IPS-18c (cell line): ENCODE results near the gene MVB12A.

Experiments
- H3K4me3 ChIP-seq: 2 replicates; pipeline ENCODE4 v1.7.0; 2013; ENCODE audit warnings: low read depth, mild to moderate bottlenecking, low read length, moderate library complexity; ENCODE audit not compliant: insufficient read depth
- H3K9me3 ChIP-seq: one replicate; pipeline ENCODE4 v1.6.1; 2013; ENCODE audit warnings: mild to moderate bottlenecking, low read length, moderate library complexity; ENCODE audit not compliant: control insufficient read depth, insufficient read depth

MVB12A gene

DNA sequence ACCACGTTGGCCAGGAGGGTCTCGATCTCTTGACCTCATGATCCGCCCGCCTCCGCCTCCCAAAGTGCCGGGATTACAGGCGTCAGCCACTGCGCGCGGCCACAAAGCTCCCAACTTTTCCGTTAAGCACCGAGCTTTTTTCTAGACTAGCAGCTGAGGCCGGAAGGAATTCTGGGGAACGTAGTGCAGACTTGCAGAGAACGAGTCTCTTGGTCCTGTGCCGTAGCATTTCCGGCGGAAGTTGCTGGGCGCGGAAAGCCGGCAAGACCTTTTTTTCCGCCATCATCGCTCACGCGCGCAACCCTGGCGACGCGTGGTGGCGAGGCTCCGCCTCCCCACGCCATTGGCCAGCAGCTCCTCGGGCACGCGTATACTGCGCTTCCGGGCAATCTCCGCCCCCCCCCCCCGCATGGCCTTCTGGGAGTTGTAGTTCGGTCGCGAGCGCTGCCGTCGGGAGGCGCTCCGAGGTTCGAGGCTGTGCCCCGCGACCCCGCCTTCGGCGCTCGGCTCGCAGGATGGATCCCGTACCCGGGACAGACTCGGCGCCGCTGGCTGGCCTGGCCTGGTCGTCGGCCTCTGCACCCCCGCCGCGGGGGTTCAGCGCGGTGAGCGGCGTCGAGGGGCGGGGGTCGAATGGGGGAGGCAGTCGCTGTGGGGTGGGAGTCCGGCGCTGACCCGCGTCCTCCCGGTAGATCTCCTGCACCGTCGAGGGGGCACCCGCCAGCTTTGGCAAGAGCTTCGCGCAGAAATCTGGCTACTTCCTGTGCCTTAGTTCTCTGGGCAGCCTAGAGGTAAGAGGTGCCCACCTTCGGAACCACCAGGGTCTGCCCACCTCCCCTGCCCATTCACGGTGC lies at the start of gene MVB12A:
MVB12A (plus strand) TSS at position 427 of the 854 bp plus-strand sequence; CDS start at position 516, 89 bp downstream.
- H3K9me3 ChIP-seq, result no peaks in the 10 kb centered on the region
- H3K4me3 ChIP-seq, result peak within 1 kb of the TSS; percentile 70

DNA sequence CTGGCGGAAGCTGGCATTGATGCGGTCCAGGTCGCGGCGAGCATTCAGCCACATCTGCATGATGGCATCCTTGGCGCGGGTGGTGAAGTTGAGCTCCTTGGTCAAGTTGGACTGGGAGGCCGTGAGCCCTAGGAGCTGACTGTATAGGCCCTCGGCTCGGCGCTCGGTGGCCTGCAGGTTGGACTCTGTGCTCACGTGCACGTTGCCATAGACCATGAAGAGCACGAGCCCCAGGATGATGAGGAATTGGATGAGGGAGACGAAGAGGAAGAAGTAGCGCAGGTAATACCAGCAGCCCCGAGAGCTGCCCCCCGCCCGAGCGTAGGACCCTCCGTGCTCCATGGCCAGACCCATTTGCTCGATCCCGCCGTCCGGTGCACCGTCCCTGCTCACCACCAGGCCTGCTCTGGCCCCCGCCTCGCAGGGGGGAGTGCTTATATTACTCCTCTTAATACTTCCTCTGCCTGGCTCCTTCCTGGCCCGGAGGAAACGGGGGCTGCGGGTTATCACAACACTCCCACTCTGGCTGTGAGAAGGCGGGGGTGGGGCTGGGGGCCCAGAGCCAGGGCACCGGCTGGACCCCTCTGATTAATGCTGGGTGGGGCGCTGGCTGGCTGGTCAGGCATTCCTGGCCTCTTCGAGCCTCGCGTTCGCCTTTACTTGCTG lies 42.8 kb upstream of the MVB12A start, which contains the start of gene PLVAP:
PLVAP (minus strand) TSS at position 408 of the 666 bp plus-strand sequence; CDS start at position 354, 54 bp downstream.
- no peaks in the 10 kb centered on the region for H3K9me3 ChIP-seq

DNA sequence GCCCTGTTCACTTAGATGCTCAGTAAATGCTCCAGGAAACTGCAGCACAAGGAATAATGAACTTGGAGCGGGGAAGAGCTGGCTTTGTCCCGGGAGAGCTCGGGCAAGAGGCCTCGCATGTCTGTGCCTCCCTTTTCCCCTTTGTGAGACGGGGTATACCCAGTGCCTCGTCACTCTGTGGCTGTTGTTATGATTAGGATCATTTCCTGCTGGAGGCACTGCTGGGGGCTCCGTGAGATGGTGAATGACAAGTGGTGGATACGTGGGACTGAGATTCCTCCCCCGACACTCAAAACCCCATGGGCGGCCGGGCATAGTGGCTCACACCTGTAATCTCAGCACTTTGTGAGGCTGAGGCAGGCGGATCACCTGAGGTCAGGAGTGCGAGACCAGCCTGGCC lies 41.6 kb upstream of the MVB12A start:
- H3K4me3 ChIP-seq, result no peak overlapping the region
- H3K9me3 ChIP-seq, result no peaks in the 10 kb centered on the region

More for the DNA sequence above, 42.8 kb upstream of the MVB12A start, which contains the start of gene PLVAP:
- no peak within 1 kb of the TSS for H3K4me3 ChIP-seq

DNA sequence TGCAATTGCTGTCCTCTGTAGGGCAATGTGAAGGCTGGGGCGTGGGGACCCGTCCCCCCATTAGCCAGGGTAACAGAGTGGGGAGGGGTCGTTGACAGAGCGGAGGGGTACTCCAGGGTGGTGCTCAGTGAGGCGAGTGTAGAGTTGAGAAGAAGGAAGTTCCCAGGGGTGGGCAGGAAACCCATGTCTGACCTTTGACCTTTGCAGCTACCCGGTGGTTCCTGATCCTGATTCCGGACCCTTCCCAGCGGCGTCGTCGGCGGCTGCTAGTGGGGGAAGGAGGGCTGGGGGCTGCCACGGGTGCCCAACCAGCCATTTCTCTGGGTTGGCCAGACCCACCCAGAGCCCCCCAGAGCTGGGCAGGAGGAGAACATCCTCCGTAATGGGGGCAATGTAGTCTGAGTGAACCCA lies 40.6 kb upstream of the MVB12A start:
- Histone ChIP-seq H3K9me3 (no peaks in the 10 kb centered on the region), H3K4me3 (no peak overlapping the region; the same call in 1 of the 2 replicates)

DNA sequence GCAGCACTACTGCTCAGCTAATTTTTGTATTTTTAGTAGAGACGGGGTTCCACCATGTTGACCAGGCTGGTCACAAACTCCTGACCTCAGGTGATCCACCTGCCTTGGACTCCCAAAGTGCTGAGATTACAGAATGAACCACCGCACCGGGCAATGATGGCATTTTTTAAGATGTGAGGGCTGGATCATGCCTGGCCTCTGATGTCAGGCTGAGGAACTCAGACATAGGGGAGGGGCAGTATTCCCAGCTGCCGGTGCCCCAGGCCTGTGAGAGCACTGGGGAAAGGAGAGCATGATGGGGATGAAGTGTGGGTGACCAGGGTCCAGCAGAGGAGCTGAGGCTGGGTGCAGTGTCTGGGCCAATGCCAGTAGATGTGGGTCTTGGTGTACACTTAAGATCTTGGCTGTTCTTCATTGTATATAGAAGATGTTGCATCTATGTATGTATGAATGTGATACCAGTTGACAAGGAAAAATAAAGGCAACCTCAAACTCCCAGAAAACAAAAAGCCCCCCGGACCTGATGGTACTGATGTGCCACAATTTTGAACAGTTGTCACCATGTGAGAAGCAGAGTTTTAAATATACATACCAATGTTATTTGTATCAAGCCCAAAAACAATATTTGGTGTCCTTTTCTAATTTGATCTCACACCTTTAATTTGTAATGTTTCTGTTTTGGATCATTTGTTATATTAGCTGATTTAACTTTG lies 39.3 kb upstream of the MVB12A start:
- no peak overlapping the region for H3K4me3 ChIP-seq
- H3K9me3 ChIP-seq, result no peaks in the 10 kb centered on the region

DNA sequence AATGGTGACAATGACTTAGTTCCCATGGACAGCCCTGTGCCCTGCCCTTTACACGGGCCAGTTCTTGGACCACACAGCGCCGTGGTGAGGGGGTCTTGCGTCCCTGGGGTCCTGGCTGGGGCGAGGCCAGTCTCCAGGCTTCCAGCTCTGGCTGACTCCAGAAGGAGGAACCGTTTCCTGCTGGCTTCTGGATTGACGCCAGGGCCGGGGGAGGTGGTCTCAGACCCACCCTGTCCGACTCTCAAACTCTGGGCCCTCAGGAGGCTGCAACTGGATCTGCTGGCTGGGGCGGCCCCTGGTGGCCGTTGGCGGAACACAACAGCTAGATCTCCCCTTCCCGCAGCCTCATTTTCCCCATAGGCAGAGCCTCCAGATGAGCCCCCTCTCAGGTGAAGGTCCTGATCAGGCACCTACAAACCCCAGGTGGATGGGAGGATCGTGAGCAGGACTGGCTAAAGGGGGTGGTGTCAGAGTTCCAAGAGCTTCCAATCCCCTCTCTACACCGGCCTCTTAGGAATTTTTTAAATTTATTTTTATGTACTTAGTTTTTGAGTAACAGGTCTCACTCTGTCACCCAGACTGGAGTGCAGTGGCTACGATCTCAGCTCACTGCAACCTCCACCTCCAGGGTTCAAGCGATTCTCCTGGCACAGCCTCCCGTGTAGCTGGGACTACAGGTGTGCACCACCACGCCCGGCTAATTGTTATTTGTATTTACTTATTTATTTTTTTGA lies 33.8 kb upstream of the MVB12A start:
- no peaks in the 10 kb centered on the region for H3K9me3 ChIP-seq

DNA sequence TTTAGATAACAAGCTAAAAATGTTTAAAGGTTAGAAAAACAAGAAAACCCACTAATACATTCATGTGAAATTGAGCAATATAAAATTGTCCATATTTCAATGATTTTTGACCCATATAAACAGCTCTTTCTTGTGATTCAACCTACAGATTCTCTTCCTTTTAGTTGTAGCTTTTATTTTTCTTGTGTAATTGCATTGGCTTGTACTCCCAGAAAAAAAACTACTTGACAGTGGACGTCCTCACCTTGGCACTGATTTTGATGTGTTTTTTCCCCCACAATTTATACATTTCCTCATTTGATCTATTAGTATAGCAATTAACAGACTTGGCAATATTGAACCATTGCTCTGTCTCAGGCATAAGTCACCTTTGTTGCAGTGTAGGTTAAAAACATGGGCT lies 30.6 kb upstream of the MVB12A start:
- H3K4me3 ChIP-seq, result no peak overlapping the region
- H3K9me3 ChIP-seq, result no peaks in the 10 kb centered on the region

More for the DNA sequence above, 33.8 kb upstream of the MVB12A start:
- H3K4me3 ChIP-seq, result no peak overlapping the region

DNA sequence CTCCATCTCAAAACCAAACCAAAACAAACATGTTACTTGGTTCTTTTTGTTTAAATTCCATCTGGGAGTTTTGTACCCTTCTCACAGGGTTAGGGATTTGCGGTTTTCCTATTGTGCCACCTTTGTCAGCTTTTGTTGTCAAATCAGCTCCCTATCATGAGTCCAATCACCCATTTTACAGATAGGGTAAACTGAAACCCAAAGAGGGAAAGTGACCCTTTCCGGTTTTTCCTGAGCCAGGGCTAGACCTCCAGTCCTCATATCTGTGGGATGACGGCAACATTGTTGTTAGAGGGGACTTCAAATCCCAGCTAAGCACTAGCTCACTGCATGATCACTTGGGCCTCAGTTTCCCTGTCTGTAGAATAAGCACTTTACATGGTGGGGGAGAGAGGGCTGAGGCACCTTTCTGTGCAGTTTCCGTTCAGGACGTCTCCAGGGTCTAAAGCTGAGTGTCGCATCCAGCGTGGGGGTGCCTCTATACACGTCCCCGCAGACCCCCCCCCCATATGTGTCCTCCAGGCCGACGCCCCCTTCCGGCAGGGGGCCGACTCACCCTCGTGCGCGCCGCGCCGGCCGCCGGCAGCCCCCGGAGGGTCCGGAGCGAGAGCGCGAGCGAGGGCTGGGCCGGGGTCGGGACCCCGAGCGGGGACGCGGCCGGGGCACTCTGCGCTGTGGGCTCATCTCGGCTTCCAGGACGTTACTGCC lies 29.7 kb upstream of the MVB12A start:
- Histone ChIP-seq H3K4me3 (peak overlapping the region; percentile 78), H3K9me3 (no peaks in the 10 kb centered on the region)

DNA sequence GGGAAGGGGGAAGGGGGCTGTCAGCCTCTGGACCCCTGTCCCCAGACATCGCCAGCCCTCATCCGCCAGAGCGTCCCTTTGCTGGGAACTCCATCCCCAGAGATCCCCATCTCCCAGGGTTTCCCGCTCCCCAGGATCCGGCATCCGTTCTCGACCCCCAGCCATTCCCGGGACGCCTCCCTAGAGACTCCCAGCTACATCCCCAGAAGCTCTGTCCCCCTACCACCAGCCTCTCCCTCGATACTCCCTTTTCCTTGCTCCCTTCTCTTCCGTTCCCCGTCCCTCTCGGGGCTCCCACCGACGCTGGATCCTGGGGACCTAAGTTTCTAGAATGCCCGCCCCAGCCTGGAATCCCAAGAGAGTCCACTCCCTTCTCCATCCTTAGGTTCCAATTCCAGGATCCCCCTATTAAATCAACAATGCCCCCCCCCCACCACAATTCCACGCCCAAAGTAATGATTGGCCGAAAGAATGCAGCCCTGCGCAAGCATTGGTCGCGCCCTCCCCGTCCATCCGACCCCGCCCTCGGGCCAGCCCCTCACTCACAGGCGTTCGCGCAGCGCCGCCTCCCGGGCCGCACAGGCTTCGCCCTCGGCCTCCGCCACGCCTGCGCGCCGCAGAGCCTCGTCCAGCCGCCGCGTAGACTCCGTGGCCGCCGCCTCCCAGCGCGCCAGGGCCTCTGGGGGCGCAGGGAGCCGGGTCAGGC lies 29.0 kb upstream of the MVB12A start:
- Histone ChIP-seq H3K9me3 (no peaks in the 10 kb centered on the region), H3K4me3 (peak overlapping the region; percentile 78)

DNA sequence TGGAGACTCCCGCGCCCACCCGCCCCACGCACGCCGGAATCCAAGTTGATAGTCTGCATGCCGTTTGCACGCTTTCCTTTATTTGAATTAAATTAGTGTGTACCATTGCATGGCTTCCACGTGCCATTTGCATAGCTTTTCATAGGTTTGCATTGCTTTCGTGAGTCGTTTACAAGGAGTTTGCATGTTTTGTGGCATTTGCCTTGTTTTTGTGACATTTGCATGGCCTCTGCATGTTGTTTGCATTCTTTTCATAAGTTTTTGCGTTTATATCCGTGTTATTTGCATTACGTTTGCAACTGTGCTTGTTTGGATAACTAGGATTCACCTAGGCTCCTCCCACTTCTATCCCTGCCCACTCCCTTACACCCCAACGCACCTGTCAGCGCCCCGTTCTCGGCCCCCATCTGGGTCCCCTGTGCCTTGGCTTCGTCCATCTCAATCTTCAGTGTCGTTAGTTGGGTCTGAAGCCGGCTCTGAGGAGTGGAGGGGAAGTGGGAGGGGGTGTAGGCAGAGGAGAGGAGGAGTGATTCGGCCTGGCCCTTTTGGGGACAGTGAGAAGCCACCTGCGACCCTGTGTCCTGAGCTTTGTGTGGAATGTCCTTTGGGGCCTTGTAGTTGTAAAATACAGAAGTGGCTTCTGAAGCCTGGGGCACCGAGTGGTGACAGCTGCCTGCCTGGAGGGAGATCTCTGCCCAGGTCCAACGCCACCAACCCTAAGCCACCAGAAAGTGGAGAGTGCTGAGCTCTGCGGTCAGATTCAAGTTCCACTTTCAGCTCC lies 28.3 kb upstream of the MVB12A start:
- H3K9me3 ChIP-seq, result no peaks in the 10 kb centered on the region
- peak overlapping the region; percentile 78 for H3K4me3 ChIP-seq

DNA sequence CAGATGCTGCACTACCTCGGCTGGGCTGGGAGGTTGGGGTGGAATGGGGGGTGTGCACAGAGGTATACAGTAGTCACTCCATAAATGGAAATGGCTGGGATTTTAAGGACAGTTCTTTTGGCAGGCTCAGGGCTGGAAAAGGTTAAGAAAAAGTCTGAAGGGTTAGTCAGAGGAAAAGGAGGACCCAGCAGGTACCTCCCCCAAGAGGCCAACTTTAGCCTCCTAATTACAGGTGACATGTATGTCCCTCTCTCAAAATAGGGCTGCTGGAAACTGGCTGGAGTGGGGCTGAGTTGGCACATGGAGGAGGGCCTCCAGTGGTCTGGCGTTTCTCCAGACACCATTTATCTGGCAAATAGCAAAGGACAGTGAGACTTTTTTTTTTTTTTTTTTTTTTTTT lies 26.8 kb upstream of the MVB12A start:
- no peak overlapping the region for H3K4me3 ChIP-seq
- H3K9me3 ChIP-seq, result no peaks in the 10 kb centered on the region

DNA sequence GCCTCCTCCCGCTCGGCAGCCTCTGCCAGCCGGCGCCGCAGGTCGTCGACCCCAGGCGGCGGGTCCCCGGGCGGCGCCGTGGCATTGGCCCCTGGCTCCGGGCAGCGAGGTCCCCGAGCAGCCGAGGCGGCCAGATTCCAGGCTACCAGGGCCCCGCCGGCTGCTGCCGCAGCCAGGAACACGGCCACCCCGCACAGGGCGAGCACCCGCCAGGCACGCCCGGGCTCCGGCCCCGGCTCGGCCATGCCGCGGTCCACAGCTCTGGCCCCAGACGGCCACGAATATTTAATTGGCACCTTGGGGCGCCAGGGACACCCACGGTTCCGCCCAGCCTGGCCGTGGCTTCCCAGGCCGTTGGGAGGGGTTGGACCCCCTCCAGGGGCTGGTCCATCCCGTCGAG lies 25.9 kb upstream of the MVB12A start, which contains the start of gene CCDC194:
CCDC194 (minus strand) TSS at position 283 of the 400 bp plus-strand sequence; CDS start at position 245, 38 bp downstream.
- H3K9me3 ChIP-seq, result no peaks in the 10 kb centered on the region
- H3K4me3 ChIP-seq, result no peak within 1 kb of the TSS

DNA sequence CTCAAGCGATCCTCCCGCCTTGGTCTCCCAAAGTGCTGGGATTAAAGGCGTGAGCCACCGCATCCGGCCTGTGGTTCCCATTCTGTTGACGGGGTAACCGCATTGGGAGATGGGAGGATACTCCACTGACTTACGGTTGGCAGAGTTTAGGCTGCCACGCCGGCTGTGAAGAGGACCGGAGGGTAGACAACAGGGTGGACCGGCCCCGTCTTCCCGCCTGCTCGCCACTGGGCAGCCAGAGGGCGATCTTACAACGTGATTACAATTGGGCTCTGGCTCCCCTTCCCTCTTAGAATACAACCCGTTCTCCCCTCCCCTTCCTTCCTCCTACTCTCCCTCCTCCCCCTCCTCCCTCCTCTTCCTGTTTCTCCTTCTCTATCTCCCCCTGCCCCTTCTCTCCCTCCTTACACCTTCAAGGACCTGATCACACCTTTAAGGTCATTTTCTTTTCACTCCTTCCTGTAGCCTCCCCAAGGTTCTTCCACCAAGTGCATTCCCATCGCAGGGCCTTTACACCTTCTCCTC lies 24.9 kb upstream of the MVB12A start:
- H3K9me3 ChIP-seq, result no peaks in the 10 kb centered on the region
- H3K4me3 ChIP-seq, result no peak overlapping the region

DNA sequence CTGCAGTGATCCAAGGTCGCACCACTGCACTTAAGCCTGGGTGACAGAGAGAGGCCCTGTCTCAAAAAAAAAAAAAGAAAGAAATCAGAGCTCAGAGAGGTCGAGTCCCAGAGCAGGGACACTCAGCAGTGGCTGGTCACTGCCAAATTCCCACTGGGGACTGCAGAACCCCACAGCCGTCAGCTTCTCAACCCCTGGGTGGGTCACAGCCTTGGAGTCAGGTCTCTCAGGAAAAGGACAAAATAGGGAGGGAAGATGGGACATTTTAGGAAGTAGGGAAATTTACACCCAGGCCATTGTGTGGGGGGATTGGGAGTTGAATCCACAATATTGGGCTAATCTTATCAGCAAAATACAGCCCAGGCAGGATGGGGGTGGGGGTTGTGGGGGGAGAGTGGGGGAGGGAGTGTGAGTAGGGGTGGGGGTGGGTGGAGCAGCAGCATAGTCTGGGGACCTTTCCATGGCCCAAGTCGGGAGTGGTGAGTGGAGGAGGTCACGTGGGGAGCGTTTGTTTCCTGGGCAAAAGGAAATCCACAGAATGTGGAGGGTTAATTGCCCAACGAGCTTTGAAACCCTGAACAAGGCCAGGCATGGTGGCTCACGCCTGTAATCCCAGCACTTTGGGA lies 20.8 kb upstream of the MVB12A start:
- no peaks in the 10 kb centered on the region for H3K9me3 ChIP-seq
- H3K4me3 ChIP-seq, result no peak overlapping the region

DNA sequence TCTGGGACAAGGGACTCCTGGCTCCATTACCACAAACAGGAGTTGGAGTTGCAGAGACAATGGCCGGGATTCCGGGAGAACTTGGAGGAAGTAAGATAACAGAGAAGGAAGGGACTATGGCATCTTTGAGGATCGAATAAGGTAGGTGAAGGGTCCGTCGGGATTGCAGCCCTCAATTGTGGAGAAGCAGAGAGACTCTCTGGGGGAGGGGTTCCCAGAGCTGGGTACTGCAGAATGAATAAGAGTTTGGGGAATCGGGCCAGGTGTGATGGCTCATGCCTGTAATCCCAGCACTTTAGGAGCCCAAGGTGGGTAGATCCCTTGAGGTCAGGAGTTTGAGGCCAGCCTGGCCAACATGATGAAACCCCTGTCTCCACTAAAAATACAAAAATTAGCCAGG lies 18.2 kb upstream of the MVB12A start:
- Histone ChIP-seq H3K9me3 (no peaks in the 10 kb centered on the region), H3K4me3 (no peak overlapping the region)
